ENCODE results near the gene EXOSC5. TPM values are rescaled to one million over a fixed set of nuclear protein-coding genes. Genes with fewer than 3 reads are reported as not detected.

The EXOSC5 gene
- total and polyA plus RNA-seq, 9 of the 15 experiments (the other 6 are each of a cell fraction or from before 2014, with no cell fraction given), result 10.9 to 75.5 (median 37.8) TPM

GRCh38 chr19:41395355-41395754, 1.8 kb downstream of the EXOSC5 start (continued):
- TF ChIP-seq PYGO2 (tag; IDR thresholded peaks at IDR 0.05) (no peak), HDAC1 (IDR thresholded peaks at IDR 0.05) (peak in 1 of 2 experiments; percentile 79; a peak in 1 of 4 replicates), POLR2A (conservative IDR thresholded peaks at IDR 0.05) (no peak), NFXL1 (CRISPR knock-in tag; IDR thresholded peaks at IDR 0.05) (no peak), ATF4 (CRISPR knock-in tag; IDR thresholded peaks at IDR 0.05) (no peak), SMAD2 (IDR thresholded peaks at IDR 0.05; ENCODE audit: low read depth, low read length) (no peak), EP400 (IDR thresholded peaks at IDR 0.05) (no peak; the same call in 1 of the 2 replicates), USF1 (CRISPR knock-in tag; IDR thresholded peaks at IDR 0.05) (peak; percentile 23; the same call in 1 of the 2 replicates), ZNF583 (CRISPR knock-in tag; IDR thresholded peaks at IDR 0.05) (no peak), RCOR1 (IDR thresholded peaks at IDR 0.05; ENCODE audit: borderline replicate concordance in 1 of 2, low read depth in 2 of 2, low read length in 2 of 2) (no peak), KDM5B (IDR thresholded peaks at IDR 0.05; ENCODE audit: insufficient replicate concordance, low read depth, low read length) (no peak), NR2C1 (IDR thresholded peaks at IDR 0.05) (peak; percentile 80), NR2C1 (tag; IDR thresholded peaks at IDR 0.05) (peak; percentile 69), HMG20B (CRISPR knock-in tag; IDR thresholded peaks at IDR 0.05) (no peak), ZNF239 (CRISPR knock-in tag; IDR thresholded peaks at IDR 0.05) (no peak), L3MBTL2 (IDR thresholded peaks at IDR 0.05) (peak; percentile 34; the same call in 1 of the 2 replicates), ZNF263 (CRISPR knock-in tag; IDR thresholded peaks at IDR 0.05; ENCODE audit: borderline replicate concordance) (no peak), KLF13 (tag; IDR thresholded peaks at IDR 0.05; ENCODE audit: borderline replicate concordance, low read depth) (no peak), SOX6 (IDR thresholded peaks at IDR 0.05) (0 out of 2 replicates have a peak, but pooled peaks have one; percentile 25), ZFP30 (CRISPR knock-in tag; IDR thresholded peaks at IDR 0.05; ENCODE audit: borderline replicate concordance) (no peak)
- TF ChIP-seq, protein P1, sequence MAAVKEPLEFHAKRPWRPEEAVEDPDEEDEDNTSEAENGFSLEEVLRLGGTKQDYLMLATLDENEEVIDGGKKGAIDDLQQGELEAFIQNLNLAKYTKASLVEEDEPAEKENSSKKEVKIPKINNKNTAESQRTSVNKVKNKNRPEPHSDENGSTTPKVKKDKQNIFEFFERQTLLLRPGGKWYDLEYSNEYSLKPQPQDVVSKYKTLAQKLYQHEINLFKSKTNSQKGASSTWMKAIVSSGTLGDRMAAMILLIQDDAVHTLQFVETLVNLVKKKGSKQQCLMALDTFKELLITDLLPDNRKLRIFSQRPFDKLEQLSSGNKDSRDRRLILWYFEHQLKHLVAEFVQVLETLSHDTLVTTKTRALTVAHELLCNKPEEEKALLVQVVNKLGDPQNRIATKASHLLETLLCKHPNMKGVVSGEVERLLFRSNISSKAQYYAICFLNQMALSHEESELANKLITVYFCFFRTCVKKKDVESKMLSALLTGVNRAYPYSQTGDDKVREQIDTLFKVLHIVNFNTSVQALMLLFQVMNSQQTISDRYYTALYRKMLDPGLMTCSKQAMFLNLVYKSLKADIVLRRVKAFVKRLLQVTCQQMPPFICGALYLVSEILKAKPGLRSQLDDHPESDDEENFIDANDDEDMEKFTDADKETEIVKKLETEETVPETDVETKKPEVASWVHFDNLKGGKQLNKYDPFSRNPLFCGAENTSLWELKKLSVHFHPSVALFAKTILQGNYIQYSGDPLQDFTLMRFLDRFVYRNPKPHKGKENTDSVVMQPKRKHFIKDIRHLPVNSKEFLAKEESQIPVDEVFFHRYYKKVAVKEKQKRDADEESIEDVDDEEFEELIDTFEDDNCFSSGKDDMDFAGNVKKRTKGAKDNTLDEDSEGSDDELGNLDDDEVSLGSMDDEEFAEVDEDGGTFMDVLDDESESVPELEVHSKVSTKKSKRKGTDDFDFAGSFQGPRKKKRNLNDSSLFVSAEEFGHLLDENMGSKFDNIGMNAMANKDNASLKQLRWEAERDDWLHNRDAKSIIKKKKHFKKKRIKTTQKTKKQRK (IDR thresholded peaks at IDR 0.05; ENCODE audit: borderline replicate concordance, low read depth, low read length), result no peak
- TF ChIP-seq, protein P2, sequence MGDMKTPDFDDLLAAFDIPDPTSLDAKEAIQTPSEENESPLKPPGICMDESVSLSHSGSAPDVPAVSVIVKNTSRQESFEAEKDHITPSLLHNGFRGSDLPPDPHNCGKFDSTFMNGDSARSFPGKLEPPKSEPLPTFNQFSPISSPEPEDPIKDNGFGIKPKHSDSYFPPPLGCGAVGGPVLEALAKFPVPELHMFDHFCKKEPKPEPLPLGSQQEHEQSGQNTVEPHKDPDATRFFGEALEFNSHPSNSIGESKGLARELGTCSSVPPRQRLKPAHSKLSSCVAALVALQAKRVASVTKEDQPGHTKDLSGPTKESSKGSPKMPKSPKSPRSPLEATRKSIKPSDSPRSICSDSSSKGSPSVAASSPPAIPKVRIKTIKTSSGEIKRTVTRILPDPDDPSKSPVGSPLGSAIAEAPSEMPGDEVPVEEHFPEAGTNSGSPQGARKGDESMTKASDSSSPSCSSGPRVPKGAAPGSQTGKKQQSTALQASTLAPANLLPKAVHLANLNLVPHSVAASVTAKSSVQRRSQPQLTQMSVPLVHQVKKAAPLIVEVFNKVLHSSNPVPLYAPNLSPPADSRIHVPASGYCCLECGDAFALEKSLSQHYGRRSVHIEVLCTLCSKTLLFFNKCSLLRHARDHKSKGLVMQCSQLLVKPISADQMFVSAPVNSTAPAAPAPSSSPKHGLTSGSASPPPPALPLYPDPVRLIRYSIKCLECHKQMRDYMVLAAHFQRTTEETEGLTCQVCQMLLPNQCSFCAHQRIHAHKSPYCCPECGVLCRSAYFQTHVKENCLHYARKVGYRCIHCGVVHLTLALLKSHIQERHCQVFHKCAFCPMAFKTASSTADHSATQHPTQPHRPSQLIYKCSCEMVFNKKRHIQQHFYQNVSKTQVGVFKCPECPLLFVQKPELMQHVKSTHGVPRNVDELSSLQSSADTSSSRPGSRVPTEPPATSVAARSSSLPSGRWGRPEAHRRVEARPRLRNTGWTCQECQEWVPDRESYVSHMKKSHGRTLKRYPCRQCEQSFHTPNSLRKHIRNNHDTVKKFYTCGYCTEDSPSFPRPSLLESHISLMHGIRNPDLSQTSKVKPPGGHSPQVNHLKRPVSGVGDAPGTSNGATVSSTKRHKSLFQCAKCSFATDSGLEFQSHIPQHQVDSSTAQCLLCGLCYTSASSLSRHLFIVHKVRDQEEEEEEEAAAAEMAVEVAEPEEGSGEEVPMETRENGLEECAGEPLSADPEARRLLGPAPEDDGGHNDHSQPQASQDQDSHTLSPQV (IDR thresholded peaks at IDR 0.05), result 0 out of 2 replicates have a peak, but pooled peaks have one; percentile 24
